NOMO-1 (cell line): ENCODE data around the gene SMIM5.
"Not testable (repeated sequence)": the region's sequence is repeated elsewhere in the genome, so short reads cannot be mapped to it uniquely, and the experiment has no call there.

Source experiments
- DNase-seq, 2 experiments: peaks; one replicate each; lab custom pipeline; 2025; ENCODE audit not compliant: unreplicated experiment in 2 of 2; lab: John Stamatoyannopoulos, UW

Gene SMIM5

GRCh38 chr17:75624021-75624420 lies 9.2 kb upstream of the SMIM5 start:
- no peak for DNase-seq

- DNase-seq = no peak
Measured at GRCh38 chr17:75624714-75625345, 8.4 kb upstream of the SMIM5 start.

GRCh38 chr17:75625813-75626486 lies 7.3 kb upstream of the SMIM5 start:
- no peak for DNase-seq

- no peak for DNase-seq
Measured at GRCh38 chr17:75626496-75627038, 6.7 kb upstream of the SMIM5 start.

- DNase-seq = no peak
Measured at GRCh38 chr17:75627094-75627493, 6.1 kb upstream of the SMIM5 start.

- no peak for DNase-seq
Measured at GRCh38 chr17:75628425-75628824, 4.8 kb upstream of the SMIM5 start.

GRCh38 chr17:75629157-75629556 lies 4.1 kb upstream of the SMIM5 start:
- no peak for DNase-seq

- no peak for DNase-seq
Measured at GRCh38 chr17:75630071-75630917, 2.9 kb upstream of the SMIM5 start.

- DNase-seq = no peak
Measured at GRCh38 chr17:75631353-75631752, 1.9 kb upstream of the SMIM5 start.

GRCh38 chr17:75632428-75632827 lies 806 bp upstream of the SMIM5 start:
- DNase-seq = no peak

GRCh38 chr17:75633486-75634375 lies 497 bp downstream of the SMIM5 start:
- no peak for DNase-seq

- DNase-seq = no peak
Measured at GRCh38 chr17:75634376-75634740, 1.1 kb downstream of the SMIM5 start.

GRCh38 chr17:75634754-75635609 lies 1.7 kb downstream of the SMIM5 start:
- DNase-seq = no peak

GRCh38 chr17:75635610-75636202 lies 2.5 kb downstream of the SMIM5 start:
- DNase-seq = no peak

GRCh38 chr17:75636381-75637142 lies 3.3 kb downstream of the SMIM5 start:
- no peak for DNase-seq

GRCh38 chr17:75637143-75637538 lies 3.9 kb downstream of the SMIM5 start:
- no peak for DNase-seq

- no peak for DNase-seq
Measured at GRCh38 chr17:75637551-75637950, 4.3 kb downstream of the SMIM5 start.

- not testable (repeated sequence) for DNase-seq
Measured at GRCh38 chr17:75638039-75638438, 4.8 kb downstream of the SMIM5 start.
